GM12864 (cell line): ENCODE measurements around the gene RYR2.

Experiments
- DNase-seq: peaks from one replicate; pipeline ENCODE4 v3.0.0-alpha.2; 2011; ENCODE audit warnings: low read depth
- H3K4me3 ChIP-seq: 2 replicates; pipeline ENCODE4 v1.5.1; 2011; ENCODE audit warnings: mild to moderate bottlenecking, low read depth, low read length, control low read depth
- TF ChIP-seq, protein P1 (sequence below): IDR thresholded peaks from 2 replicates; pipeline ENCODE4 v1.5.1; 2011; ENCODE audit warnings: low read depth, mild to moderate bottlenecking, moderate library complexity, low read length, control low read depth, inconsistent platforms; ENCODE audit errors: missing control alignments

RYR2 gene

DNA sequence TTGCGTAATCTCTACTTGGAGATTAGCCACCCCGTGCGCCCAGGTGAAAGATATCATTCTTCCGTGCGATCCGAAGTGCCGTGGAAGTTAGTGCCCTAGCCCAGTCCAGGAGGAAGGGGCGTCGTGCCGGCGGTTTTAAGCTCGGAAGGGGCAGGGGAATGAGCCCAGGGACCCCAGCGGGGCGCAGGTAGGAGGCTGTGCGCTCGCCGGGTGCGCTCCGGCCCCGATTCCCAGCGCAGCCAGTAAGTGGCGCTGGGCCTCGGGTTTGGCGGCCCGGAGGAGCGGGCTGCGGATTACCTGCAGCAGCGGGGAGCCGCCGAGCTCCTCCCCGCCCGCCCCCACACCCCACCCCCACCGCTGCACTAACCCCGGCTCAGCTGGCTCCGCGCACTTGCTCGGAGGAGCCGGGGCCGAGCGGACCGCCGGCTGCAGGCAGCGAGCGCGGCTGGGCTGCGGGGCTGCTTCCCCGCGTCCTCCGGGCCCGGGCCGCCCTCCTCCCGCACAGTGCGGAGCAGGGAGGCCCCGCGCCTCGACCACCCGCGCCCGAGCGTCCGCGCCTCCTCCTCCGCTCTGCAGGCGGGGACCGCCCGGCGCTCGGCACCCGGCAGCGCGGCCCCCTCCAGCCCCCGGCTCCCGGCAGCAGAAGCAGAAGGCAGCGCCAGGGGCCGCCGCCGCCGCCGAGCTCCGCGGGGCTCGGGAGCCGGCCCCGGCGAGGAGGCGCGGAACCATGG is at the start of gene RYR2:
Gene RYR2 (plus strand): TSS at position 390 of the 731 bp plus-strand sequence. CDS start 338 bp downstream, at position 728.
- no peak for DNase-seq
- H3K4me3 ChIP-seq: no peak within 1 kb of the TSS
- TF ChIP-seq, protein P1, sequence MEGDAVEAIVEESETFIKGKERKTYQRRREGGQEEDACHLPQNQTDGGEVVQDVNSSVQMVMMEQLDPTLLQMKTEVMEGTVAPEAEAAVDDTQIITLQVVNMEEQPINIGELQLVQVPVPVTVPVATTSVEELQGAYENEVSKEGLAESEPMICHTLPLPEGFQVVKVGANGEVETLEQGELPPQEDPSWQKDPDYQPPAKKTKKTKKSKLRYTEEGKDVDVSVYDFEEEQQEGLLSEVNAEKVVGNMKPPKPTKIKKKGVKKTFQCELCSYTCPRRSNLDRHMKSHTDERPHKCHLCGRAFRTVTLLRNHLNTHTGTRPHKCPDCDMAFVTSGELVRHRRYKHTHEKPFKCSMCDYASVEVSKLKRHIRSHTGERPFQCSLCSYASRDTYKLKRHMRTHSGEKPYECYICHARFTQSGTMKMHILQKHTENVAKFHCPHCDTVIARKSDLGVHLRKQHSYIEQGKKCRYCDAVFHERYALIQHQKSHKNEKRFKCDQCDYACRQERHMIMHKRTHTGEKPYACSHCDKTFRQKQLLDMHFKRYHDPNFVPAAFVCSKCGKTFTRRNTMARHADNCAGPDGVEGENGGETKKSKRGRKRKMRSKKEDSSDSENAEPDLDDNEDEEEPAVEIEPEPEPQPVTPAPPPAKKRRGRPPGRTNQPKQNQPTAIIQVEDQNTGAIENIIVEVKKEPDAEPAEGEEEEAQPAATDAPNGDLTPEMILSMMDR: no peak

DNA sequence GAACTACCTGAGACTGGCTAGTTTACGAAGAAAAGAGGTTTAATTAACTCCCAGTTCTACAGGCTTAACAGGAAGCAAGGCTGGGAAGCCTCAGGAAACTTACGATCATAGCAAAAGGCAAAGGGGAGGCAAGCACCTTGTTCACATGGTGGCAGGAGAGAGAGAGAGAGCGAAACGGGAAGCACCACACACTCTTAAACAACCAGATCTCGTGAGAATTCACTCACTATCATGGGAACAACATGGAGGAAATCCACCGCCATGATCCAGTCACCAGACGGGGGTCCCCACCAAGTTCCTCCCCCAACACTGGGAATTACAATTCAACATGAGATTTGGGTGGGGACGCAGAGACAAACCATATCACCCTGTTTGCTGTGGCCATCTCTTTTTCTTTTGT is 49.5 kb upstream of the RYR2 start:
- TF ChIP-seq, protein P1: no peak
- H3K4me3 ChIP-seq: no peak overlapping the region
- DNase-seq: no peak

GRCh38 chr1:236994450-236994849 is 47.5 kb upstream of the RYR2 start:
- DNase-seq: no peak
- TF ChIP-seq, protein P1: no peak
- no peak overlapping the region for H3K4me3 ChIP-seq

DNA sequence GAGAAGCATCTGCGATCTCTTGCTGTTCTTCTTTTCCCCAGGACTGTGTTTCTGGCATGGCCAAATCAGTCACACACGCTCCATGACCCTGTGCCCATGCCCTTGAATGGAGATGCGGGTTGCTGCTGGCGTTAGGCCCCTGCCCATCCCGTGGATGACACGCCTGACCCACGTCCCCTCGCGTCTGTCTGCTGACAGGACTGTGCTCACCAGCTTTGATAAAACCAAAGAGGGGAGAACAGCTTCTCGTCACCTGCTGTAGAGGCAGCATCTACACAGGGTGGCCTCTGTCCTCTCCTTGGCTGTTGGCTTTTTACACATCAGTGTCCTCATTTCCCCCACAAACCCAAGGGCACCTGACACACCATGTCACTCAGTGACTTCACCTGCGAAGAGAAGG is 44.6 kb upstream of the RYR2 start:
- no peak overlapping the region for H3K4me3 ChIP-seq
- DNase-seq: no peak
- TF ChIP-seq, protein P1: no peak

DNA sequence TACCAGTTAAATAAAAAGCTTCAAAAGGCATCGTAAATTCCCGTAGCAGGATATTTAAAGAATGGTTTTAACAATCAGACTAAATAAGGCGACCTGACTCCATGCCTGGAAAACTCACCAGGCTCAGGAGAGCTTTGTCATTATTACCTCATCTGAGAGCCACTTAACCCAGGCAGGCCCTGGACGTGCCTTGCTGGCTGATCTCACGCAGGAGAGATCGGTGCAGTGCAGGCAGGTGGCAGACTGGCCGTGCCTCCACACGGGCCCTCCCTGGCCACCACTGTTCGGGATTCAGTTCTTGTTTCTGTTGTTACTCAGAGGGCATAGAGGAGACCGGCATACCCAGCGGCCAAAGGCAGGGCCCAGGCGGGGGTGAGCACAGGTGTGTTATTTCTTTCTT is 44.1 kb upstream of the RYR2 start:
- H3K4me3 ChIP-seq: no peak overlapping the region
- no peak for DNase-seq
- TF ChIP-seq, protein P1: no peak

- no peak for DNase-seq
- no peak overlapping the region for H3K4me3 ChIP-seq
- TF ChIP-seq, protein P1: no peak
Observed at GRCh38 chr1:236998546-236998945, 43.4 kb upstream of the RYR2 start.

GRCh38 chr1:237000191-237000590 is 41.8 kb upstream of the RYR2 start:
- no peak overlapping the region for H3K4me3 ChIP-seq
- no peak for DNase-seq
- TF ChIP-seq, protein P1: no peak
